Endothelial cell of umbilical vein (primary cell): Measurements from ENCODE around the gene FILIP1. TPM values are rescaled to one million over a fixed set of nuclear protein-coding genes. Genes with fewer than 3 reads are reported as not detected.

ENCODE experiments used
- BruUV-seq: library from RNA; stranded (reverse); fragments of 400-500 nt; replicated peaks from 2 replicates; lab custom pipeline; 2021; lab: Mats Ljungman, UMichigan
- CTCF ChIA-PET: fragments of 300-600, 350-600 bp; sonication (Branson Sonifier 250); formaldehyde crosslinking; loops from one replicate; lab custom pipeline; 2021; ENCODE audit warnings: antibody characterized with exemption, inconsistent platforms; lab: Charles Lee
- POLR2A ChIA-PET: fragments of 300-600, 350-600 bp; sonication (Branson Sonifier 250); formaldehyde crosslinking; loops from one replicate; lab custom pipeline; 2021; ENCODE audit warnings: antibody characterized with exemption, inconsistent platforms; lab: Charles Lee
- DNase-seq: peaks from one replicate; pipeline ENCODE4 v3.0.0-alpha.2; 2011; ENCODE audit warnings: low read depth, low spot score
- FAIRE-seq: peaks from 2 replicates; lab custom pipeline; 2011; peaks lifted over from hg19 to GRCh38; lab: Jason Lieb, UNC
- H2AFZ ChIP-seq: 2 replicates; pipeline ENCODE4 v1.6.0; 2012; ENCODE audit warnings: low read depth, low read length, control low read depth, inconsistent platforms
- H3K27ac ChIP-seq: 2 replicates; pipeline ENCODE4 v1.5.1; 2011; ENCODE audit warnings: low read depth, mild to moderate bottlenecking, control low read depth, low read length, moderate library complexity; ENCODE audit not compliant: insufficient read depth
- H3K27me3 ChIP-seq, 2 experiments: 2 replicates each; pipeline versions ENCODE4 v1.6.0 to v1.6.1; 2011; ENCODE audit warnings: low read length in 2 of 2, mixed read lengths in 1 of 2; ENCODE audit not compliant: control insufficient read depth in 2 of 2, insufficient read depth in 2 of 2
- H3K36me3 ChIP-seq, 2 experiments: 2 replicates in 1 of 2; 3 replicates in 1 of 2; pipeline ENCODE4 v1.5.1; 2011; ENCODE audit warnings: low read length in 2 of 2, mild to moderate bottlenecking in 1 of 2, moderate library complexity in 1 of 2; ENCODE audit not compliant: control insufficient read depth in 2 of 2, insufficient read depth in 2 of 2; ENCODE audit errors: extremely low read depth in 1 of 2
- H3K4me1 ChIP-seq: 3 replicates; pipeline ENCODE4 v1.5.1; 2011; ENCODE audit warnings: mild to moderate bottlenecking, low read length; ENCODE audit not compliant: control insufficient read depth, insufficient read depth; ENCODE audit errors: extremely low read depth
- H3K4me2 ChIP-seq: 2 replicates; pipeline ENCODE4 v1.6.1; 2011; ENCODE audit warnings: low read length, control low read depth, mixed read lengths; ENCODE audit not compliant: insufficient read depth
- H3K4me3 ChIP-seq, 3 experiments: fragments of 200-600 bp in 1 of 3; sonication (generic), shearing (Covaris generic) in 1 of 3; replicated peaks in 1 of 3; 2 replicates each; pipeline ENCODE4 v1.5.1; 2011 to 2016; ENCODE audit warnings: control low read depth in 3 of 3, low read length in 3 of 3, mild to moderate bottlenecking in 2 of 3, inconsistent platforms in 1 of 3, low read depth in 1 of 3, moderate library complexity in 1 of 3; ENCODE audit not compliant: insufficient read depth in 1 of 3
- H3K79me2 ChIP-seq: 2 replicates; pipeline ENCODE4 v1.6.0; 2012; ENCODE audit warnings: low read length, inconsistent platforms; ENCODE audit not compliant: control insufficient read depth, insufficient read depth
- H3K9ac ChIP-seq: replicated peaks from 2 replicates; pipeline ENCODE3; 2011; ENCODE audit warnings: low read length, control low read depth; ENCODE audit not compliant: insufficient read depth; ENCODE audit errors: extremely low read depth
- H3K9me1 ChIP-seq: replicated peaks from 3 replicates; pipeline ENCODE4 v1.6.0; 2011; ENCODE audit warnings: mild to moderate bottlenecking, low read length; ENCODE audit not compliant: control insufficient read depth, insufficient read depth; ENCODE audit errors: extremely low read depth
- H3K9me3 ChIP-seq: replicated peaks from 2 replicates; pipeline ENCODE4 v1.5.1; 2012; ENCODE audit warnings: low read length, inconsistent platforms; ENCODE audit not compliant: control insufficient read depth, insufficient read depth
- H4K20me1 ChIP-seq: replicated peaks from 2 replicates; pipeline ENCODE3; 2011; ENCODE audit warnings: mild to moderate bottlenecking, low read length; ENCODE audit not compliant: control insufficient read depth, insufficient read depth; ENCODE audit errors: extremely low read depth
- CTCF ChIP-seq, 2 donors: IDR thresholded peaks; 1 replicate in 1 of 2; 2 replicates in 1 of 2; pipeline ENCODE4 v1.5.1; 2011; ENCODE audit warnings: low read length in 2 of 2, mild to moderate bottlenecking in 2 of 2, moderate library complexity in 2 of 2, control low read depth in 1 of 2, inconsistent platforms in 1 of 2, low read depth in 1 of 2; ENCODE audit not compliant: insufficient read depth in 1 of 2; ENCODE audit errors: extremely low read depth in 1 of 2
- EZH2 ChIP-seq: IDR thresholded peaks from 2 replicates; pipeline ENCODE4 v1.6.1; 2012; ENCODE audit warnings: borderline replicate concordance, low read depth, mild to moderate bottlenecking, moderate library complexity, low read length, inconsistent platforms; ENCODE audit not compliant: severe bottlenecking
- FOS ChIP-seq: IDR thresholded peaks from 2 replicates; pipeline ENCODE4 v1.6.1; 2011; ENCODE audit warnings: mild to moderate bottlenecking, low read length, moderate library complexity, borderline replicate concordance; ENCODE audit not compliant: insufficient read depth
- GATA2 ChIP-seq: IDR thresholded peaks from 2 replicates; pipeline ENCODE4 v1.7.0; 2011; ENCODE audit warnings: low read depth, mild to moderate bottlenecking, moderate library complexity, mixed read lengths, low read length; ENCODE audit not compliant: insufficient read length, insufficient read depth
- JUN ChIP-seq: IDR thresholded peaks from 2 replicates; pipeline ENCODE4 v1.6.1; 2011; ENCODE audit warnings: borderline replicate concordance, low read depth; ENCODE audit not compliant: insufficient read length, insufficient read depth
- MAX ChIP-seq: IDR thresholded peaks from 2 replicates; pipeline ENCODE4 v1.6.1; 2011; ENCODE audit not compliant: insufficient read depth, insufficient read length
- MYC ChIP-seq: IDR thresholded peaks from one replicate; pipeline ENCODE4 v1.6.1; 2011; ENCODE audit warnings: mild to moderate bottlenecking, low read depth, low read length
- POLR2A ChIP-seq: IDR thresholded peaks from 2 replicates; pipeline ENCODE4 v1.6.1; 2012; ENCODE audit warnings: low read depth, mild to moderate bottlenecking, control low read depth, low read length
- POLR2AphosphoS5 ChIP-seq: IDR thresholded peaks from 2 replicates; pipeline ENCODE4 v1.6.1; 2012; ENCODE audit warnings: low read depth, mild to moderate bottlenecking, control low read depth, low read length, moderate library complexity; ENCODE audit not compliant: insufficient read depth
- dilution Hi-C: fragments of 300-500 bp; cut with MboI; formaldehyde crosslinking; loops from one replicate; pipeline ENCODE4 v1.15.0; 2019; ENCODE audit warnings: low sequenced_read_pairs; ENCODE audit not compliant: extremely low pct_ligation_motif_present
- intact Hi-C: fragments of 100-400 bp; cut with micrococcal nuclease; formaldehyde crosslinking; loops from one replicate; pipeline ENCODE4 v1.10.0; 2022
- polyA plus RNA-seq, 4 experiments: library from polyadenylated mRNA; depleted of rRNA in 3 of 4; stranded (reverse) in 3 of 4; unstranded in 1 of 4; fragments of >200 nt; gene quantifications; 2 replicates each; pipeline versions ENCODE4 v1.2.1 to v1.2.3, GENCODE V29; 2011 to 2012; ENCODE audit warnings: missing spikeins in 1 of 4
- total RNA-seq: library from RNA; stranded (reverse); gene quantifications from 2 replicates; pipeline ENCODE4 v1.2.3, GENCODE V29; 2021

The FILIP1 gene
- total and polyA plus RNA-seq, 2 donors (not counting 3 experiments of a cell fraction or from before 2014, with no cell fraction given): 2.8 to 13.7 TPM

- dilution Hi-C loops: no loop called here
- peak overlapping the region; percentile 25 for H3K4me2 ChIP-seq
Observed at GRCh38 chr6:75278474-75279077, 215.0 kb downstream of the FILIP1 start.

More at GRCh38 chr6:75278474-75279077, 215.0 kb downstream of the FILIP1 start:
- CTCF ChIA-PET: interaction anchor here (0.7 to 9.8 kb wide), 5 partner anchors 11 to 250 kb away, joined by 3 to 95 read pairs (median 6); no protein-coding TSS in a partner anchor
- no peaks in the 10 kb centered on the region for H3K36me3 ChIP-seq
- TF ChIP-seq POLR2AphosphoS5: no peak
- TF ChIP-seq POLR2A: no peak
- TF ChIP-seq JUN: no peak
- no peak for TF ChIP-seq MYC
- TF ChIP-seq EZH2: no peak
- no peak for TF ChIP-seq GATA2
- TF ChIP-seq MAX: no peak
- TF ChIP-seq FOS: no peak
- TF ChIP-seq CTCF (IDR thresholded peaks at IDR 0.05; ENCODE audit: extremely low read depth in 1 of 2, insufficient read depth in 1 of 2, low read depth in 1 of 2, low read length in 2 of 2): no peak
- POLR2A ChIA-PET: no interaction called here
- DNase-seq (peak; percentile 50), FAIRE-seq (no peak)
- no peak overlapping the region for H2AFZ ChIP-seq
- H3K27me3 ChIP-seq: no peaks in the 10 kb centered on the region
- H3K4me1 ChIP-seq: peaks cover 54% of the 10 kb centered on the region
- peak overlapping the region; percentile 8 for H3K27ac ChIP-seq
- no peaks in the 10 kb centered on the region for H3K9me1 ChIP-seq
- no TSS peak for BruUV-seq
- no peaks in the 10 kb centered on the region for H3K9me3 ChIP-seq
- H3K79me2 ChIP-seq: peaks cover 98% of the 10 kb centered on the region
- H3K9ac ChIP-seq: no peak overlapping the region
- intact Hi-C loops: no loop called here
- peaks cover 2% of the 10 kb centered on the region for H4K20me1 ChIP-seq
- no peak overlapping the region for H3K4me3 ChIP-seq
